Heart left ventricle (tissue), 13 donors: Measurements from ENCODE around the gene PRSS37.

Experiments used
- CTCF ChIP-seq, 12 donors: fragments of 200-600 bp; sonication (generic) in 4 of 12; IDR thresholded peaks; one replicate each; pipeline versions ENCODE4 v1.5.0 to v1.8.0; 2018 to 2022; ENCODE audit warnings: antibody characterized with exemption in 12 of 12, mild to moderate bottlenecking in 5 of 12
- POLR2A ChIP-seq, 2 donors: fragments of 450-650 bp; IDR thresholded peaks; one replicate each; pipeline ENCODE4 v1.6.1; 2017; ENCODE audit warnings: antibody characterized with exemption in 2 of 2, mild to moderate bottlenecking in 2 of 2, moderate library complexity in 2 of 2
- donor health status: ischemic (EF 13 %, LVEDD 7.1; RV severe dilation, severe dysfunction).
- donor health status: DM: no; HTN: yes; CAD: no.
- donor health status: DM: no; HTN: no; CAD: no.
- donor health status: ischemic (EF 25% LVEDD 6.9; RV normal size, moderate dysfunction).
- donor health status: ischemic (EF 25% LVEDD 5.7; RV mildly dilated, moderate dysfunction).
- donor health status: ischemic (EF 35%, LVEDD 5.7; RV mildly dilated, moderate dysfunction).
- donor health status: nonischemic (EF 11% LVEDD 7.7; RV severe dilation, severe dysfunction).
- donor health status: DM: yes; HTN: yes; CAD: no.
- donor health status: PGD.
- donor health status: ischemic (EF 29% LVEDD 5.4; RV normal size, mild dysfunction).
- donor health status: nonischemic (EF 23%, LVEDD 6.1; RV moderate dilation, normal function).

DNA sequence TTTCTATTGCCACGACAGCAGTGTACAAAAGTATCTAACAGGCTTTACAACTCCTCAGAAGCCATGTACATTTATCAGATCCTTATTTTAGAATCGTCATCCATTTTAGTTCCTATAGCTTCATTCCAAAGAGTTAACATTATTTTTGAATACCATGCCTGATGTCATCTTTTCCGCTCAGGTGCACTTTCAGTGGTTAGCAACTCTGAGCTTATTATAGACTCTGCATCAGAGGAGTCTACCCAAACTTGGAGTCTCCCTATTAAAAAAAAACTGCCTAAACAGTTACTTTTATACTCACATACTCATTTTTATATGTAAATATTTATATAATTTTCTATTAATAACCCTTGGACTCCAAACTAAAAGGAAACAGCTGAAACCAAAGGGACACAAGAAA is 31.6 kb upstream of the PRSS37 start:
- TF ChIP-seq CTCF (IDR thresholded peaks at IDR 0.05) (no peak), POLR2A (IDR thresholded peaks at IDR 0.05) (no peak)
